ENCODE measurements around the gene CCDC192. TPM values are rescaled to one million over a fixed set of nuclear protein-coding genes. Genes with fewer than 3 reads are reported as not detected.
A peak's percentile ranks its signal among the peaks of the same experiment; 100 is the strongest.

Gene CCDC192
- total and polyA plus RNA-seq, 9 donors = 0.26 to 2.6 (median 0.91) TPM; not detected in 1

- Histone ChIP-seq H3K9me3 (no peaks in the 10 kb centered on the region), H3K4me3 (no peak overlapping the region), H3K27me3 (no peaks in the 10 kb centered on the region), H3K27ac (no peak overlapping the region), H3K4me1 (ENCODE audit: insufficient read depth) (no peaks in the 10 kb centered on the region), H3K36me3 (no peaks in the 10 kb centered on the region)
- TF ChIP-seq EP300 (IDR thresholded peaks at IDR 0.05) (no peak), POLR2A (IDR thresholded peaks at IDR 0.05) (no peak)
- TF ChIP-seq, protein P1, sequence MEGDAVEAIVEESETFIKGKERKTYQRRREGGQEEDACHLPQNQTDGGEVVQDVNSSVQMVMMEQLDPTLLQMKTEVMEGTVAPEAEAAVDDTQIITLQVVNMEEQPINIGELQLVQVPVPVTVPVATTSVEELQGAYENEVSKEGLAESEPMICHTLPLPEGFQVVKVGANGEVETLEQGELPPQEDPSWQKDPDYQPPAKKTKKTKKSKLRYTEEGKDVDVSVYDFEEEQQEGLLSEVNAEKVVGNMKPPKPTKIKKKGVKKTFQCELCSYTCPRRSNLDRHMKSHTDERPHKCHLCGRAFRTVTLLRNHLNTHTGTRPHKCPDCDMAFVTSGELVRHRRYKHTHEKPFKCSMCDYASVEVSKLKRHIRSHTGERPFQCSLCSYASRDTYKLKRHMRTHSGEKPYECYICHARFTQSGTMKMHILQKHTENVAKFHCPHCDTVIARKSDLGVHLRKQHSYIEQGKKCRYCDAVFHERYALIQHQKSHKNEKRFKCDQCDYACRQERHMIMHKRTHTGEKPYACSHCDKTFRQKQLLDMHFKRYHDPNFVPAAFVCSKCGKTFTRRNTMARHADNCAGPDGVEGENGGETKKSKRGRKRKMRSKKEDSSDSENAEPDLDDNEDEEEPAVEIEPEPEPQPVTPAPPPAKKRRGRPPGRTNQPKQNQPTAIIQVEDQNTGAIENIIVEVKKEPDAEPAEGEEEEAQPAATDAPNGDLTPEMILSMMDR (IDR thresholded peaks at IDR 0.05) = no peak
- WGBS, 3 donors = 92 to 100% (median 94%) methylated on average over 1 of the region's 1 CpG
- no peak for DNase-seq
- intact Hi-C loops (cut with DNase I) = no loop called here
Observed at GRCh38 chr5:127947941-127948340, 244.8 kb downstream of the CCDC192 start.

- Histone ChIP-seq H3K4me3 (no peak overlapping the region), H3K36me3 (no peaks in the 10 kb centered on the region), H3K27ac (no peak overlapping the region), H3K9me3 (no peaks in the 10 kb centered on the region), H3K27me3 (no peaks in the 10 kb centered on the region), H3K4me1 (ENCODE audit: insufficient read depth) (no peaks in the 10 kb centered on the region)
- WGBS, 3 donors = 78 to 85% (median 81%) methylated on average over 6 of the region's 6 CpGs
- intact Hi-C loops (cut with DNase I) = no loop called here
- TF ChIP-seq POLR2A (IDR thresholded peaks at IDR 0.05) (no peak), EP300 (IDR thresholded peaks at IDR 0.05) (no peak)
- TF ChIP-seq, protein P1 (IDR thresholded peaks at IDR 0.05) = no peak
- DNase-seq = no peak
Observed at GRCh38 chr5:127950707-127951391, 247.7 kb downstream of the CCDC192 start.

DNA sequence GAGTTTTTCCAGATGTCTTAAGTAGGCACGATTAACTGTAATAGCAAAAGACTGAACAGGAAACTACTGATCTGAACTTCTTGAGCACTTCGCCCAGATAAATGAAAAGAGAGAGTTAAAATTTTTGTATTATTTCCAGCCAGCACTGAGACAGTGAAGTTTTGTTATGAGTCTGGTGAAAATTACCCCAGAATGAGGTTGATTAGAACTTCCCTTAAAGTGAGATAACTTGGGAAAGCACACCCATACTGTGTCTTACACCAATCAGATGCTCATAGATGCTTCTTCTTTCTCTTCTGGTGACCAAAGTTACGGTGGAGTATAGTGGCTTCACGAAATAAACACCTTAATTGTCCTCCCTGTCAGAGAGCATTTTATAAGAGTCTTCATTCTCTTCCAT is 248.6 kb downstream of the CCDC192 start:
- no peak for TF ChIP-seq EP300 (IDR thresholded peaks at IDR 0.05)
- TF ChIP-seq POLR2A (IDR thresholded peaks at IDR 0.05) = no peak
- TF ChIP-seq, protein P1 (IDR thresholded peaks at IDR 0.05) = no peak
- no peaks in the 10 kb centered on the region for H3K4me1 ChIP-seq (ENCODE audit: insufficient read depth)
- 89 to 90% (median 90%) methylated on average over 4 of the region's 4 CpGs for WGBS, 3 donors
- no peaks in the 10 kb centered on the region for H3K36me3 ChIP-seq
- H3K4me3 ChIP-seq = no peak overlapping the region
- H3K9me3 ChIP-seq = no peaks in the 10 kb centered on the region
- DNase-seq = no peak
- no peaks in the 10 kb centered on the region for H3K27me3 ChIP-seq
- intact Hi-C loops (cut with DNase I) = no loop called here
- no peak overlapping the region for H3K27ac ChIP-seq

- H3K36me3 ChIP-seq = no peaks in the 10 kb centered on the region
- H3K9me3 ChIP-seq = no peaks in the 10 kb centered on the region
- intact Hi-C loops (cut with DNase I) = no loop called here
- H3K27ac ChIP-seq = no peak overlapping the region
- no peak for TF ChIP-seq POLR2A (IDR thresholded peaks at IDR 0.05)
- no peak for TF ChIP-seq EP300 (IDR thresholded peaks at IDR 0.05)
- TF ChIP-seq, protein P1 (IDR thresholded peaks at IDR 0.05) = no peak
- peak in 3 of 5 donors; percentile 12 to 49 (median 32) for DNase-seq
- peaks cover 2% of the 10 kb centered on the region for H3K4me1 ChIP-seq (ENCODE audit: insufficient read depth)
- no peak overlapping the region for H3K4me3 ChIP-seq
- H3K27me3 ChIP-seq = no peaks in the 10 kb centered on the region
- 14 to 38% (median 24%) methylated on average over 2 of the region's 2 CpGs for WGBS, 3 donors
Observed at GRCh38 chr5:127957183-127957582, 254.0 kb downstream of the CCDC192 start.

Data from ovary (tissue), 9 donors.